ENCODE measurements around the gene LNP1.

GRCh38 chr3:100416863-100417262, 15.5 kb downstream of the LNP1 start:
- TF ChIP-seq CTCF (IDR thresholded peaks at IDR 0.05) (no peak), POLR2AphosphoS5 (IDR thresholded peaks at IDR 0.05) (no peak)
